ENCODE measurements around the gene TRIM49B. TPM values are rescaled to one million over a fixed set of nuclear protein-coding genes. Genes with fewer than 3 reads are reported as not detected.
"Not testable (repeated sequence)": the region's sequence is repeated elsewhere in the genome, so short reads cannot be mapped to it uniquely, and the experiment has no call there.

Gene TRIM49B
- not detected for total RNA-seq

- not testable (repeated sequence) for H3K36me3 ChIP-seq, H3K9me3 ChIP-seq, H3K27me3 ChIP-seq, DNase-seq, H3K4me1 ChIP-seq, H3K27ac ChIP-seq, H3K4me3 ChIP-seq
These were observed at the start of gene TRIM49B for GRCh38 chr11:49028523-49028922. TSS of gene TRIM49B (plus strand) at chr11:49028823. CDS start at chr11:49031600, 2,777 bp downstream.

GRCh38 chr11:48983785-48984184 is 44.8 kb upstream of the TRIM49B start, which contains the start of gene TRIM51G:
TSS of gene TRIM51G (minus strand) at chr11:48983885. CDS start at chr11:48981695, 2,190 bp downstream.
- not testable (repeated sequence) for DNase-seq, H3K4me3 ChIP-seq, H3K4me1 ChIP-seq, H3K27ac ChIP-seq, H3K27me3 ChIP-seq, H3K9me3 ChIP-seq, H3K36me3 ChIP-seq

- H3K27me3 ChIP-seq, H3K27ac ChIP-seq, H3K4me3 ChIP-seq, H3K36me3 ChIP-seq, H3K4me1 ChIP-seq, H3K9me3 ChIP-seq, DNase-seq: not testable (repeated sequence)
These were observed 19.6 kb downstream of the TRIM49B start for GRCh38 chr11:49048229-49048628.

- H3K4me3 ChIP-seq, H3K27me3 ChIP-seq, H3K9me3 ChIP-seq, H3K4me1 ChIP-seq, H3K36me3 ChIP-seq, DNase-seq, H3K27ac ChIP-seq: not testable (repeated sequence)
These were observed 21.2 kb downstream of the TRIM49B start for GRCh38 chr11:49049821-49050220.

- DNase-seq, H3K9me3 ChIP-seq, H3K4me1 ChIP-seq, H3K4me3 ChIP-seq, H3K27ac ChIP-seq, H3K27me3 ChIP-seq, H3K36me3 ChIP-seq: not testable (repeated sequence)
These were observed 30.4 kb downstream of the TRIM49B start, which contains the start of gene TRIM64C for GRCh38 chr11:49059012-49059411. TSS of gene TRIM64C (minus strand) at chr11:49059112. CDS start at chr11:49059112, 0 bp downstream.

- H3K4me3 ChIP-seq, DNase-seq, H3K4me1 ChIP-seq, H3K27me3 ChIP-seq, H3K27ac ChIP-seq, H3K9me3 ChIP-seq, H3K36me3 ChIP-seq: not testable (repeated sequence)
These were observed 41.3 kb downstream of the TRIM49B start for GRCh38 chr11:49069897-49070296.

Small RNA genes within 50 kb of the gene (small RNA-seq; reads per million reads assigned to genes)
- gene AC084851.1, result 0 reads per million in 2 donors

Other genes starting within 250 kb of the TRIM49B start
- gene TRIM51G, start 44.9 kb upstream of the TRIM49B start, total RNA-seq, result not detected
- gene TRIM64C, start 30.3 kb downstream of the TRIM49B start, total RNA-seq, result not detected
- not detected for gene FOLH1, start 179.8 kb downstream of the TRIM49B start, total RNA-seq

Measured in Peyer's patch (tissue), 4 donors.